D721Med (cell line): ENCODE measurements around the gene SYCN.

ENCODE experiments used
- DNase-seq: peaks from one replicate; pipeline ENCODE4 v3.0.0; 2011; ENCODE audit warnings: low spot score; ENCODE audit not compliant: insufficient read length
- FAIRE-seq: peaks from 2 replicates; lab custom pipeline; 2011; peaks lifted over from hg19 to GRCh38; lab: Jason Lieb, UNC
- CTCF ChIP-seq: IDR thresholded peaks from 2 replicates; pipeline ENCODE4 v1.5.1; 2012; ENCODE audit warnings: mild to moderate bottlenecking, control low read depth; ENCODE audit not compliant: insufficient read depth; ENCODE audit errors: missing control alignments

The SYCN gene

GRCh38 chr19:39170386-39171231 is 33.5 kb downstream of the SYCN start:
- FAIRE-seq (no peak), DNase-seq (no peak)
- TF ChIP-seq CTCF, result no peak

GRCh38 chr19:39169143-39169810 is 34.8 kb downstream of the SYCN start:
- FAIRE-seq (no peak), DNase-seq (no peak)
- no peak for TF ChIP-seq CTCF

GRCh38 chr19:39168258-39169142 is 35.6 kb downstream of the SYCN start:
- TF ChIP-seq CTCF, result no peak
- DNase-seq, result no peak
- no peak for FAIRE-seq

GRCh38 chr19:39167461-39168257 is 36.4 kb downstream of the SYCN start:
- no peak for TF ChIP-seq CTCF
- DNase-seq (no peak), FAIRE-seq (no peak)

- FAIRE-seq, result no peak
- no peak for TF ChIP-seq CTCF
- DNase-seq, result no peak
These were observed 37.3 kb downstream of the SYCN start for GRCh38 chr19:39166571-39167391.

GRCh38 chr19:39165857-39166256 is 38.2 kb downstream of the SYCN start:
- TF ChIP-seq CTCF, result no peak
- DNase-seq (no peak), FAIRE-seq (no peak)
